ENCODE data around the gene C2CD3. TPM values are rescaled to one million over a fixed set of nuclear protein-coding genes. Genes with fewer than 3 reads are reported as not detected.
"Not testable (repeated sequence)": the region's sequence is repeated elsewhere in the genome, so short reads cannot be mapped to it uniquely, and the experiment has no call there.

C2CD3 gene
- polyA plus RNA-seq, 1 donor from 2014 or later = 7.5 TPM

- Mint-ChIP-seq H3K36me3 (no peaks in the 10 kb centered on the region), H3K27ac (peak overlapping the region in 1 of 3 donors; percentile 91), H3K4me1 (peaks cover 35 to 46% (median 42%) of the 10 kb centered on the region in 3 donors), H3K27me3 (no peaks in the 10 kb centered on the region), H3K9me3 (no peaks in the 10 kb centered on the region), H3K4me3 (peak overlapping the region in 2 of 4 donors; percentile 54 to 91)
Measured at GRCh38 chr11:73990730-73991129, 180.1 kb downstream of the C2CD3 start.

DNA sequence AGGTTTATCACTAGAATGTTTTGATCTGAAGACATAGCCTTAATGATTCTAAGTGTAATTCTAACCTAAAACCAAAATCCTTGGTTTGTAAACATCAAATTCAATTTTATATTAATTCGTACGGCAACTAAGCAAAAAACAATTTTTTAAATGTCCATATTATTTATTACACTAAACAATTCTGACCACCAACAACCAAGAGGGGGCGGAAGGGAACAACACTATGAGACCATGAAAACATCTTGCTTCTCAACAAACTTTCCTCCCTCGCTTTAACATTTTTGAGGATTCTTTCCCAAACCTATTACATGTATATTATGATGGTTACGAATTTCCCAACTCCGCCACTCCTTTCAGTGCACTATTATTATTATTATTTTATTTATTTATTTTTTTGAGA is 181.6 kb downstream of the C2CD3 start:
- Mint-ChIP-seq H3K27ac (peak overlapping the region in 1 of 3 donors; percentile 64), H3K36me3 (no peaks in the 10 kb centered on the region), H3K4me3 (peak overlapping the region in 1 of 4 donors; percentile 69), H3K9me3 (no peaks in the 10 kb centered on the region), H3K27me3 (no peaks in the 10 kb centered on the region), H3K4me1 (peaks cover 25 to 35% (median 29%) of the 10 kb centered on the region in 3 donors)

- no peak overlapping the region for H3K4me3 Mint-ChIP-seq
- no peak overlapping the region for H3K27ac Mint-ChIP-seq
- H3K27me3 Mint-ChIP-seq = no peaks in the 10 kb centered on the region
- H3K36me3 Mint-ChIP-seq = no peaks in the 10 kb centered on the region
- H3K9me3 Mint-ChIP-seq = no peaks in the 10 kb centered on the region
- peaks cover 29 to 41% (median 33%) of the 10 kb centered on the region in 3 donors for H3K4me1 Mint-ChIP-seq
Measured at GRCh38 chr11:73988227-73988626, 182.6 kb downstream of the C2CD3 start.

DNA sequence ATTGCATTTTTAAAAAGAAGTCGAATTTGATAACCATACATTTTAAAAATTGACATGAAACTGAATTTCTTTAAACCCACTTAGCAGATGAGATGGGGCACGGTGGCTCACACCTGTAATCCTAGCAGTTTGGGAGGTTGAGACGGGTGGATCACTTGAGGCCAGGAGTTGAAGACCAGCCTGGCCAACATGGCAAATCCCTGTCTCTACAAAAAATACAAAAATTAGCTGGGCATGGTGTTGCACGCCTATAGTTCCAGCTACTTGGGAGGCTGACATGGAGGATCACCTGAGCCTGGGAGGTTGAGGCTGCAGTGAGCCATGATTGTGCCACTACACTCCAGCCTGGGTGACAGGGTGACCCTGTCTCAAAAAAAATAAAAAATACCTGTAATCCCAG is 185.1 kb downstream of the C2CD3 start:
- H3K9me3 Mint-ChIP-seq, H3K27me3 Mint-ChIP-seq: not testable (repeated sequence)
- Mint-ChIP-seq H3K4me3 (peak overlapping the region in 1 of 4 donors; percentile 41), H3K36me3 (peaks cover 13% of the 10 kb centered on the region), H3K4me1 (peaks cover 13 to 19% (median 13%) of the 10 kb centered on the region in 3 donors), H3K27ac (peak overlapping the region in 1 of 3 donors; percentile 49)

DNA sequence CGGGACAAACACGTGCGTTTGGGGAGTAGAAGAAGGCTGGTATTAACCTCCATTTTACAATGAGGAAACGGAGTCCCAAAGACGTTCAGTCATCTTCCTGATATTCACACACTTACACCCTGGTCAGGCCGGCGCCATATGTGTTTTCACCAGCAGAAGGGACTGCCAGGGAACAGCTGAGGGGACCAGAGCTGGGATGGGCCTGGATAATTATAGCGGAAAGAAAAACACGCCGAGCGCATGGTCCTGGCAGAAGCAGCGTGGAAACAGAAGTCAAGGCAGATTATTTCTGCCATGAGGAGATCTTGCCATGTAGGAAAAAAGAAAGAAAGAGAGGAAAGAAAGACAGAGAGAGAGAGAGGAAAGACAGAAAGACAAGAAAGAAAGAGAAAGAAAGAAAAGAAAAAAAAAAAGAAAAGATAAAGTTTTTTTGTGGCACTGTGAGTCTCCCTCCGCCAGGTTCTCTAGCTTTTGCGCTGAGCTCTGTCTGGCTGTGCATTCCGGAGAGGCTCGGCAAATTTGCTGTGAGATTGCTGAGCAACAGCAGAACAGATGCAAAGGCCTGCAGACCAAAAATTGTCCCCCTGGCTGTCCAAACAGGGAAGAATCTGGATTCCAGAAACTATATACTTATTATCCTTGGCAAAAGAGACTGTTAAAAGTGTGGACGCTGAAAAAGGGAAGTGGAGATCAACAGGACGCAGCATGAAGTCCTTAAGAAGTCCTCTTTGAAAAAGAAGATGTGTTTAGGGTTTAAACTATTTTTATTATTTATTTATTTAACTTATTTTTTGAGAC is 186.9 kb downstream of the C2CD3 start:
- Mint-ChIP-seq H3K27me3 (peaks cover 2% of the 10 kb centered on the region), H3K9me3 (no peaks in the 10 kb centered on the region), H3K4me1 (peaks cover 21 to 24% (median 22%) of the 10 kb centered on the region in 3 donors), H3K27ac (peak overlapping the region; percentile 93 to 100 (median 100)), H3K36me3 (peaks cover 18% of the 10 kb centered on the region), H3K4me3 (peak overlapping the region; percentile 90 to 100 (median 100))

DNA sequence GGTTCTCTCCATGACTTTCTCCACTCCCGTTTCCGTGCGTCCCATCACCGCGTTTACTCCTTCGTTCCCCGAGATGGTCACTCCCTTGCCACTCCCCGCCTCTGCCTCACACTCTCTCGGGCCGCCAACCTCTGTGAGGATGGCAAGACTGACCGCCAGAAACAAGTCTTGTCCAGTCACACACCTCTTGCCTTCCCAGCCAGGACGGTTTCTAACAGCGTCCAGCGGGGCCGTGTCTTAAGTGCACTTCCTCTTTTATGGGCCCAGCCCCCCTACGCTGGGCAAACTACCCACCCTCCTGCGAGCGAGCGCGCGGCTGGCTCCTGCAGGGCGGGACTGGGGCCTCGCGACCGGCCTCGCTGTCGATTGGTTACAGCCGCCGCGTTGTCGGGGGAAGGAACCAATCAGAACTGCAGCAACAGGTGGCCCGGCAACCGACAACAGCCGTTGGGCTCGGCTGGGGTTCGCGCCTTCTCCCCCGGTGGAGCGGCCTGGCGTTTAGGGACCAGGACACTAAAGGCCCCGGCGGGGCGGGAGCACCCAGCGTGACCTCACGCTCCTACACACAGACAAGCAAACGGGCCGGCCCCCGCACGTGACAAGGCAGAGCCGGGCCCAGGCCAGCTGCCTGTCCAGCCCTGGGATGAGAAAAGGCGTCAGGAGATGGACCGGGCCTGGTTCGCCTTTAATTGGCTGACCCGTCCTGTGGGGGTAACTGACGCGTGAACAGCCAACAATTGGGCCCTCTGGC is 187.6 kb downstream of the C2CD3 start:
- Mint-ChIP-seq H3K4me1 (peaks cover 23 to 32% (median 29%) of the 10 kb centered on the region in 3 donors), H3K9me3 (no peaks in the 10 kb centered on the region), H3K27me3 (peaks cover 2% of the 10 kb centered on the region), H3K36me3 (peaks cover 19% of the 10 kb centered on the region), H3K27ac (peak overlapping the region; percentile 93 to 100 (median 100)), H3K4me3 (peak overlapping the region; percentile 90 to 100 (median 100))

DNA sequence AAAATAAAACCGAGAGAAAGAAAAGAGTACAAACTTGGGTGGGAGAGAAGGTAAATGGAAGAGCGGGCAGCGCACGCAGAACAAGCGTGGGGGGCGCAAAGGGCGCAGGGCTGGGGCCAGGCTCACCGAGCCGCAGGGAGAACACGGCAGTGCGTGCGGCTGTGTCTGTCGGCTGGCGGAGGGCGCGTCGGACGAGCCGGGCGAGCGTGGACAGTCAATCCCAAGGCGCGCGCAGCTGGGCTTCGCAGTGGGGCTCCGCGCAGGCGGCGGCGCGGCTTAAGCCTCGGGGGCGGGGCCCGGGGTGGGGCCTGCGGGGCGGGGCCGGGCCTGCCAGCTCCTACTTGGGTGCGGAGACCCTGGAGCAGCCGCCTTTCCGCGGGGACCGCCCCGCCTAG is 188.2 kb downstream of the C2CD3 start, which contains the start of gene UCP2:
Gene UCP2, minus strand, starts transcription at position 249 of the 395 bp plus-strand sequence. CDS start 4,465 bp downstream, outside the sequence.
- H3K36me3 Mint-ChIP-seq = peaks cover 19% of the 10 kb centered on the region
- peaks cover 2% of the 10 kb centered on the region for H3K27me3 Mint-ChIP-seq
- H3K9me3 Mint-ChIP-seq = no peaks in the 10 kb centered on the region
- peak within 1 kb of the TSS; percentile 90 to 100 (median 100) for H3K4me3 Mint-ChIP-seq
- H3K27ac Mint-ChIP-seq = peak within 1 kb of the TSS; percentile 93 to 100 (median 100)
- peaks cover 23 to 33% (median 29%) of the 10 kb centered on the region in 3 donors for H3K4me1 Mint-ChIP-seq

DNA sequence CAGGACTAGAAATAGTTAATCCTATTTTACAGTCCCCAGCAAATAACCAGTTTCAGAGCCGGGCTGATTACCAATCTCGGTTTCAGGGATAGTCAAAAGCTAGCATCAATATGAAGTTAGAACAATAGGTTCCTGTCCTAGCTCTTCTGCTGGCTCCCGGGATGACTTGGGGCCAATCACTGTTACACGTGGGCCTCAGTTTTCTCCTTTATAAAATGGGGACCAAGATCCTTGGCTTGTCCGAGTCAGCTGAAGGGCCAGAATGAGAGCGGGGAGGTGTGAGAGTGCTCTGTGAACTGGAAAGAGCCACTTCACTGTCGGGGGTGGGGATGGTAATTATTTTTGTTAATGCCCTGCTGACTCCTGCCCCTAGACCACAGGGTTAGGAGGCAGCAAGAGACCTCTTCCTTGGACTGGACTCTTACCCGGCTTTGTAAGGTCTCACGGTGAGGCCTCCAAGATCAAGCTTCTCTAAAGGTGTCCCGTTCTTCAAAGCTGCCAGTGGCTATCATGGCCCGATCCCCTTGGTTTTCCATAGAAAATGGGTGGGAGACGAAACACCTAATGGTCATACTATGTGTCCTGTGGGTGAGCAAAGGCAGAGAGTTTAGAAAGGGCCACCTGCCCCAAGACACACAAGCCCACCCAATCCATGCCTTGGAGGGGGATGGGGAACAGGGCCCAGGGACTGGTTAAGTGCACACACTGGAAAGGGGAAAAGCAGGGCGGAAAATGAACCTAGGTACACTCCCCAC is 189.6 kb downstream of the C2CD3 start:
- Mint-ChIP-seq H3K27ac (peak overlapping the region; percentile 93 to 100 (median 100)), H3K36me3 (peaks cover 26% of the 10 kb centered on the region), H3K9me3 (no peaks in the 10 kb centered on the region)

GRCh38 chr11:73980001-73980961 is 190.5 kb downstream of the C2CD3 start:
- H3K9me3 Mint-ChIP-seq = no peaks in the 10 kb centered on the region
- peaks cover 29% of the 10 kb centered on the region for H3K36me3 Mint-ChIP-seq
- H3K27me3 Mint-ChIP-seq = peaks cover 2% of the 10 kb centered on the region
- peak overlapping the region; percentile 90 to 100 (median 98) for H3K4me3 Mint-ChIP-seq
- H3K27ac Mint-ChIP-seq = peak overlapping the region; percentile 93 to 100 (median 100)
- peaks cover 29 to 41% (median 35%) of the 10 kb centered on the region in 3 donors for H3K4me1 Mint-ChIP-seq

More for the DNA sequence above, 189.6 kb downstream of the C2CD3 start:
- peaks cover 2% of the 10 kb centered on the region for H3K27me3 Mint-ChIP-seq
- peak overlapping the region; percentile 90 to 100 (median 98) for H3K4me3 Mint-ChIP-seq
- H3K4me1 Mint-ChIP-seq = peaks cover 24 to 37% (median 31%) of the 10 kb centered on the region in 3 donors

GRCh38 chr11:73978576-73979086 is 192.2 kb downstream of the C2CD3 start:
- Mint-ChIP-seq H3K4me1 (peaks cover 41 to 54% (median 48%) of the 10 kb centered on the region in 3 donors), H3K27ac (peak overlapping the region; percentile 93 to 100 (median 98)), H3K36me3 (peaks cover 35% of the 10 kb centered on the region), H3K27me3 (peaks cover 3% of the 10 kb centered on the region), H3K9me3 (no peaks in the 10 kb centered on the region), H3K4me3 (peak overlapping the region; percentile 65 to 100 (median 88))

DNA sequence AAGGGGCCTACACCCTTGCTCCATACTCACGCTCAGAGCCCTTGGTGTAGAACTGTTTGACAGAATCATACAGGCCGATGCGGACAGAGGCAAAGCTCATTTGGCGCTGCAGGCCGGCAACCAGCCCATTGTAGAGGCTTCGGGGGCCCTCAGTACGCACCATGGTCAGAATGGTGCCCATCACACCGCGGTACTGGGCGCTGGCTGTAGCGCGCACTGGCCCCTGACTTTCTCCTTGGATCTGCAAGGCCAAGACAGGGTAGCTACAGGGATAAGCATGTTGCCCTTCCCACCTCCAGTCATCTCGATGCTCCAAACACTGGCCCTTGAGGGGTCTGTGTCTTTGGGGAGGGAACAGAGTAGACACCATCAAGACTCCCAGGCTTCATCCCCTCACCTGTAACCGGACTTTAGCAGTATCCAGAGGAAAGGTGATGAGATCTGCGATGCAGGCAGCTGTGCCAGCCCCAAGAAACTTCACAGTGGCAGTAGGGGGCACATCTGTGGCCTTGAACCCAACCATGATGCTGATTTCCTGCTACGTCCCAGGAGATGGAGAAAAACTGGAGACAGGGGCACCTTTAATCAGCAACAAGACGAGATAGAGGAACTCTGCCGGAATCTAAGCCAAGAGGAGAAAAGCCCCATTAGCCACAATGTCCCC is 192.8 kb downstream of the C2CD3 start:
- H3K4me3 Mint-ChIP-seq = peak overlapping the region; percentile 16 to 98 (median 80)

GRCh38 chr11:73976451-73977151 is 194.2 kb downstream of the C2CD3 start:
- peak overlapping the region; percentile 88 to 96 (median 93) for H3K27ac Mint-ChIP-seq
- H3K36me3 Mint-ChIP-seq = peaks cover 27% of the 10 kb centered on the region
- peaks cover 49 to 68% (median 62%) of the 10 kb centered on the region in 3 donors for H3K4me1 Mint-ChIP-seq
- H3K4me3 Mint-ChIP-seq = peak overlapping the region in 3 of 4 donors; percentile 77 to 88 (median 82)
- H3K9me3 Mint-ChIP-seq = no peaks in the 10 kb centered on the region
- H3K27me3 Mint-ChIP-seq = peaks cover 2% of the 10 kb centered on the region

More for the DNA sequence above, 192.8 kb downstream of the C2CD3 start:
- H3K9me3 Mint-ChIP-seq = no peaks in the 10 kb centered on the region
- H3K4me1 Mint-ChIP-seq = peaks cover 41 to 59% (median 51%) of the 10 kb centered on the region in 3 donors
- H3K27me3 Mint-ChIP-seq = peaks cover 3% of the 10 kb centered on the region
- H3K36me3 Mint-ChIP-seq = peaks cover 35% of the 10 kb centered on the region
- peak overlapping the region; percentile 93 to 100 (median 98) for H3K27ac Mint-ChIP-seq

Data from IgD-negative memory B cell (primary cell).